Measurements from ENCODE around the gene TBC1D3H.
"Not testable (repeated sequence)": the region's sequence is repeated elsewhere in the genome, so short reads cannot be mapped to it uniquely, and the experiment has no call there.

The TBC1D3H gene

DNA sequence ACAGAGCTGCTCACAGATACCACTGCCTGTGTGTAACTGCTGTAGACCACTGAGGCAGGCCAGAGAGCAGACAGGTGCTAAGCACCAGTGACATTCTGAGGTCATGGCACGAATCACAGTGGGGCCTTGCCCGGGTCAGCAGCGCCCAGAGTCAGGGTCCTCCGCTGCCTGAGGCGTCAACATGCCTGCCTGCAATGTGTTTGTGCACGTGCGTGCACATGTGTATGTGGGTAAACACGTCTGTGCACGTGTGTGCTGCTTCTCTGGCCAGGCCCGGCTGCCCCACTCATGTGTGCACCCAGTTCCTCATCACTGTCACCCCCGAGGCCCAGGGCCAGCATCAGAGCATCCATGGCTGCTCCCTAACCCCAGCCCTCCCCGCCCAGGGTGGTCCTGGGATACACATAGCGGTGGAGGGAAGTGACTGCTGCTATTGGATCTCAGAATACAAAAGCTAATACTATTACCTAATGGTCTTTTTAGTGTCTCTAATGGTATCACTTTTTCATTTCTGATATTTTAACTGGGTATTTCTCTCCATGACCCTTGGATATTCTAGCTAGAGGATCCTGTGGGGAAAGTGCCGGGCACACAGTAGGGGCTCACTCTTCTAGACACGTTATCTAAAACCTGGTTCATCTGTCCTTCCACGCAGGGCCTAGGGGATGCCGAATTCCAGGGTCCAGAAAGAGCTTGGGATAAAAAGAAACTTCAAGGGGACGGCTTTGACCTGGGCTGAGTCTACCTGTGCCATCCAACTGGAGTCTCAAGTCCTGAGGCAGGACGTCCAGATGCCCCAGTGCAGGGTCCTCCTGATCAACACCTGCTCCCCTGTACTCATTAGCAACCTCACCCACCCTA is at the start of gene TBC1D3H:
Gene TBC1D3H, minus strand, starts transcription at position 51 of the 861 bp plus-strand sequence. CDS start 1,540 bp downstream, outside the sequence.
- not testable (repeated sequence) for DNase-seq

DNA sequence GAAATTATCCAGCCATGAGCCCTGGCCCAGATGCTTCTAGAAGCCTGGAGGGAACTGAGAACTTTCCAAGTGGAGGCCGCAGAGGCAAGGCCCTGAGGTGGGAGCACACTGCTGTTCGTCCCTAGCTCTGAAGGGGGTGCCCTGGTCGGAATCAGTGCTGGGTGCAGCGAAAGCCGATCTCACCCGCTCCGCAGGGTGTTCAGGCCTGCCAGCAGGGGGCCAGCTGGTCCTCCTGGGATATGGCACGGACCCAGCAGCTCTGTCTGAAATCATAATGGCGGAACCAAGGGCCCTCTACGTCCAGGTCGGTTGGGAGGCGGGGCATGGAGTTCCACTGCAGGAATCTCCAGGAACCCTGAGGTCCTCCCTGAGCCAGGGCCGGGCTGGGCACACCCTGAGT is 40.7 kb upstream of the TBC1D3H start:
- DNase-seq, result not testable (repeated sequence)

DNA sequence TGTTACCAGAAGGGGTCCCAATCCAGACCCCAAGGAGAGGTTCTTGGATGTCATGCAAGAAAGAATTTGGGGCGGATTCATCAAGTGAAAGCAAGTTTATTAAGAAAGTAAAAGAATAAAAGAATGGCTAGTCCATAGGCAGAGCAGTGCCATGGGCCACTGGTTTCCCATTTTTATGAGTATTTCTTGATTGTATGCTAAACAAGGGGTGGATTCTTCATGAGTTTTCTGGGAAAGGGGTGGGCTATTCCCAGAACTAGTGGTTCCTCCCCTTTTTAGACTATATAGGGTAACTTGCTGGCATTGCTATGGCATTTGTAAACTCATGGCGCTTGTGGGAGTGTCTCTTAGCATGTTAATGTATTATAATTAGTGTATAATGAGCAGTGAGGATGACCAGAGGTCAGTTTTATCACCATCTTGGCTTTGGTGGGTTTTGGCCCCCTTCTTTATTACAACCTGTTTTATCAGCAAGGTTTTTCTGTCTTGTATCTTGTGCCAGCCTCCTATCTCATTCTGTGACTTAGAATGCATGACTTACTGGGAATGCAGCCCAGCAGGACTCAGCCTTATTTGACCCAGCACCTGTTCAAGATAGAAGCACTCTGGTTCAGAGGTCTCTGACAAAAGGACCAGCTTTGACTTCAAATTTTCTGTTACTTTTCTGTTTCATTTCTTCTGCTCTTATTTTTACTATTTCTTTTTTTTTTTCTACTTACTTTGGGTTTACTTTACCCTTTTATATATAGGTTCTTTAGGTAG is 27.1 kb upstream of the TBC1D3H start:
- DNase-seq, result not testable (repeated sequence)

DNA sequence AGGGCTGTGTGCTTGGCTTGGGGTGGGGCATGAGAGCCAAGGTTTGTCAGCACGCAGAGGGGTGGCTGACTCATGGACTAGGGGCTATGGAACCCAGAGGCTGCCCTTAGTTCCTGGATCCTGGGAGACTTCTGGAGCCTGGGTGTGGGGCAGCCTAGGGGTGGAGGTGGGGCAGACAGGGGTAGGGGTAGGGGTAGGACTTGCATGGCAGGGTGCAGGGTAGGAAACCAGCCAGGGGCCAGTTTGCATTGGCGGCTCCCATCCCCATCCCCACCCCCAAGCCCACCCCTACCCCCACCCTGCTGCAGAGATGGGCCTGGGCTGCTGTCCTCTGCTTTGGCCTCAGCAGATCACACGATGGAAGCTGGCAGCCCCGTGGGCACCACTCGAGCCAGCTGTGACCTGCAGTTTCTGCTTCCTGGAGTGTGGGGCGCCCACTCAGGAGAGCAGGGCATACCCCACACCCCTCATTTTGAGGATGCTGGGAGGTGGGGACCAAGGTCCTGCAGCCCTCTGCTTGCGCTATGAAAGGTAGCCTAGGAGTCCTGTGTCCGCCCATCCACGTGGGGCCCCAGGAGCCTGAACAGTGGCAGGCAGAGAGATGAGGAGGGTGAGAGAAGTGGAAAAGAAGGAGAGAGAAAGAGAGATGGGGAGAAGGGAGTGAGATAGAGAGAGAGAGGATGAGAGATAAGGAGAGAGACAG is 2.9 kb upstream of the TBC1D3H start:
- DNase-seq, result not testable (repeated sequence)

DNA sequence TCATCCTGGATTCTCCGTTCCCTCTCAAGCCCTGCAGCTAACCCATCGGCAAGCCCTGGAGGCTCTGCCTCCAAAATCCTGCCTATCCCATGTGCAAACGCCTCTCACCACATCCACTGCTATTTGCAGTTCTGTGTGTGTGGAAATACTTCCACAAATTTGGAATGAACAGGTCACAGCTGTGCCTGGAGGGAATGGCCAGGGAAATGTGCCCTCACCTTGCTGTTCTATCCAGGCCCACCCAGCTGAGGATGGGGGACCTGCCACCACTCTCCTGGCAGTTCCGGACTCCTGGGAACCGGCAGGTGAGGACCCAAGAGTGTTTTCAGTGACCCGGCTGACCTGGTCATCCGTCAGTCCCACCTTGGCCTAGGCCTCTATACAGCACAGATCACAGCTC is 12.3 kb downstream of the TBC1D3H start:
- not testable (repeated sequence) for DNase-seq

DNA sequence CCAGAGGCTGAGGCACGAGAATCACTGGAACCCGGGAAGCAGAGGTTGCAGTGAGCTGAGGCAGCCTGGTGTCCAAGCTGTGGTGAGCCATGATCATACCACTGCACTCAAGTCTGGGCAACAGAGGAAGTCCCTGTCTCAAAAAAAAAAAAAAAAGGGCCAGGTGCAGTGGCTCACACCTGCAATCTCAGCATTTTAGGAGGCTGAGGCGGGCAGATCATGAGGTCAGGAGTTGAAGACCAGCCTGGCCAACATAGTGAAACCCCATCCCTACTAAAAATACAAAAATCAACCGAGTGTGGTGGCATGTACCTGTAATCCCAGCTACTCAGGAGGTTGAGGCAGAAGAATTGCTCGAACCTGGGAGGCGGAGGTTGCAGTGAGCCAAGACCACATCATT is 25.7 kb downstream of the TBC1D3H start:
- not testable (repeated sequence) for DNase-seq
